GM12892 (cell line): ENCODE data around the gene SAMD4A.

Source experiments
- POLR2A ChIP-seq: IDR thresholded peaks from 2 replicates; pipeline ENCODE4 v1.6.1; 2011; ENCODE audit warnings: low read depth, low read length, control low read depth
- TAF1 ChIP-seq: IDR thresholded peaks from 2 replicates; pipeline ENCODE4 v1.6.1; 2011; ENCODE audit warnings: low read depth, mild to moderate bottlenecking, control low read depth, low read length, borderline replicate concordance

GRCh38 chr14:54577977-54578376 lies 11.0 kb downstream of the SAMD4A start:
- TF ChIP-seq POLR2A (no peak), TAF1 (no peak)
